HG02642 (cell line): ENCODE data around the gene SPIB.

Experiments
- ATAC-seq: cut with Tn5 transposase; IDR thresholded peaks from one replicate; pipeline ENCODE4 v1.9.1; 2021; ENCODE audit warnings: mild to moderate bottlenecking; ENCODE audit not compliant: unreplicated experiment, poor library complexity

SPIB gene

DNA sequence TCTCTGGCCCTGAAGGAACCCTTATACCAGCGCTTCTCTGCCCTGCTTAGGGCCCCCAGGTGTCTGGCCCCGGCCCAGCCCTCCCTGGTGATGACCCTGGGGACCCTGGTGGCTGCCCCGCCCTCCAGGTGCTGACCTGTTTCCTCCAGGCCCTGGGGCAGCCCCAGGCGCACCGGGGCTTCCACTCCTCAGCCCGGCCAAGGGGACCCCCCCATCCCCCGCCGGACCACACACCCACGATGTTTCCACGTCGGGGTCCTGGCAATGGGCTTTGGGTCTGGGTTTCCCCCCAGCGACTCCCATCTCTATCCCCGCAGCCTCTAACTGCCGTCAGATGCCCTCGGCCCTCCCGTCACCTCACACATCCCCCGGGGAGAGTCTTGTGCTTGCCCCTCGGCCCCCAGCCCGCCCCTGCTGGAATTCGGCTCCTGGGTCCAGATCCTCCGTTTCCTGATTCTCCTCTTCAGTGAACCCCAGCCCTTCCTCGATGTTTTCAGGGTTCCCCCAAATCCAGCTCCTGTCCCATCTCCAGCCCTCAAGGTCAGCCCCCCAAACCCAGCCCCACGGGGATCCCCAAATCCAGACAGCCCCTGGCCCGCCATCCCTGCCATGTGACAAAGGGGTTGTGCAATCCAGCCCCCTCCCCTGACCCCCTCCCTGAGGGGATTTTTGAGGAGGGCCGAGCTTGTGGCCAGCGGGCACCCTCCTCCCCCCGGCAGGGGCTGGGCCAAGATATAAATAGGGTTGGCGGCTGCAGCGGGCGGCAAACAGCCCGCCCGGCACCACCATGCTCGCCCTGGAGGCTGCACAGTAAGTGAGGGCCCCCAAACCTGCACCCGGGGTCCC is at the start of gene SPIB:
Gene SPIB, plus strand, starts transcription at position 763 of the 846 bp plus-strand sequence. Its CDS starts 25 bp downstream, at position 788.
- no peak for ATAC-seq

DNA sequence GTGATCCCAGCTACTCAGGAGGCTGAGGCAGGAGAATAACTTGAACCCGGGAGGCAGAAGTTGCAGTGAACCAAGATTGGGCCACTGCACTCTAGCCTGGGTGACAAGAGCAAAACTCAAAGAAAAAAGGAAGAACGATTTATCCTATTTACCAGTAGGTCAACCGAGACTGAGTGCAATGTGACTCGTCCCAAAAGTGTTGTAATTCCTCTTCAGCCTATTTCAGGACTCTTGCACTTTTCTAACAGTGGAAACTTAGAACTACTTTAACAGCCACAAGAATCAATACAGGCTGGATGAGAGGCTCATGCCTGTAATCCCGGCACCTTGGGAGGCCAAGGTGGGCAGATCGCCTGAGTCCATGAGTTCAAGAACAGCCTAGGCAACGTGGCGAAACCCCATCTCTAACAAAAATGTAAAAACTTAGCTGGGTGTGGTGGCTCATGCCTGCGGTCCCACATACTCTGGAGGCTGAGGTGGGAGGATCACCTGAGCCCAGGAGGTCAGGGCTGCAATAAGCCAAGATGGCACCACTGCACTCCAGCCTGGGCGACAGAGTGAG is 46.7 kb upstream of the SPIB start:
- ATAC-seq = no peak

DNA sequence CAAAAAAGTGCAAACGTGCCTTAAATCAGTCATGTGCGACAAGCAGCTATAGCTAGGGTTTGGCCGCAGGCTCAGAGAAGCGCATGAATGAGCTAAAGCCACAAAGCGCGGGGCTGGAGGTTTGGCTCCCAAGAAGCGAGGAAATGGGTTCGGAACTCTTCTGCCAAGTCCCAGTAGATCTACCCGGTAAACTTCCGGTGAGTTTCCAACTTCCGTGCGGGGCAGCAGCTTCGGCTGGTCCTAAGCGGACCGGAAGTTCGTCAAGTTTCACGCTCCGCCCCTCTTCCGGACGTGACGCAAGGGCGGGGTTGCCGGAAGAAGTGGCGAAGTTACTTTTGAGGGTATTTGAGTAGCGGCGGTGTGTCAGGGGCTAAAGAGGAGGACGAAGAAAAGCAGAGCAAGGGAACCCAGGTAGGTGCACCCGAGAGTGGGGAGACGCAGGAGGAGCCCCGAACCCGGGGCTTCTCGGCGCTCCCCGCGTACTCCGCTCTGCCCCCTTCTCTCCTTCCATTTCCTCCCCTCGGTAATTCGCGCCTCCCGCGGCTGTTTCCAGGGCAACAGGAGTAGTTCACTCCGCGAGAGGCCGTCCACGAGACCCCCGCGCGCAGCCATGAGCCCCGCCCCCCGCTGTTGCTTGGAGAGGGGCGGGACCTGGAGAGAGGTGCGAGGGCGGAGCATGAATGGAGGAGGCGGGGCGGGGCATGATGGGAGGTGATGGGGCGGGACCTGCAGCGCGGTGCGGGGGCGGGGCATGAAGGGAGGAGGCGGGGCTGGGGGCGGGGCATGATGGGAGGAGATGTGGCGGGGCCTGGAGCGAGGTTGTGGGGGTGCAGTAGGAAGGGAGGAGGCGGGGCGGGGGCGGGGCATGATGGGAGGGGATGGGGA is 42.3 kb upstream of the SPIB start, which contains the start of gene NR1H2:
Gene NR1H2, plus strand, starts transcription at position 292 of the 885 bp plus-strand sequence. CDS start 1,149 bp downstream, outside the sequence.
- peak; percentile 85 for ATAC-seq

DNA sequence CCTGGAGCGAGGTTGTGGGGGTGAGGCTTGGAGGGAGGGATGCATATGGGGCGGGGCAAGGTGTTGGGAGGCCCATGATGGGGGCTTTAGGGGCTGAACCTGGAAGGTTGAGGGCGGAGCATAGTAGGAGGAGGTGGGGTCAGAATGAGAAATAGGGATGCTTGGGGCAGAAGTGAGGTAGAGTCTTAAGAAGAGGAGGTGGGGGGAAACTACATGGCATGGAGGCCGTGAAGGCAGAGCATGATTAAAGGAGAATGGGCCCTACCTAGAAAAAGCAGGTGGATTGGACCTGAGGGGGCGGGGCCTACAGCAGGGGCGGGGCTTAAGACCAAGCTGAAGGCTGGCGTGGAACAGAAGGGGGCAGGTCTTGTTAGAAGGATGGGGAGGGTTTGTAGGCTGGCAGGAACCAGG is 41.7 kb upstream of the SPIB start:
- peak; percentile 8 for ATAC-seq

- ATAC-seq = no peak
These were observed 41.2 kb upstream of the SPIB start for GRCh38 chr19:50377517-50377916.

DNA sequence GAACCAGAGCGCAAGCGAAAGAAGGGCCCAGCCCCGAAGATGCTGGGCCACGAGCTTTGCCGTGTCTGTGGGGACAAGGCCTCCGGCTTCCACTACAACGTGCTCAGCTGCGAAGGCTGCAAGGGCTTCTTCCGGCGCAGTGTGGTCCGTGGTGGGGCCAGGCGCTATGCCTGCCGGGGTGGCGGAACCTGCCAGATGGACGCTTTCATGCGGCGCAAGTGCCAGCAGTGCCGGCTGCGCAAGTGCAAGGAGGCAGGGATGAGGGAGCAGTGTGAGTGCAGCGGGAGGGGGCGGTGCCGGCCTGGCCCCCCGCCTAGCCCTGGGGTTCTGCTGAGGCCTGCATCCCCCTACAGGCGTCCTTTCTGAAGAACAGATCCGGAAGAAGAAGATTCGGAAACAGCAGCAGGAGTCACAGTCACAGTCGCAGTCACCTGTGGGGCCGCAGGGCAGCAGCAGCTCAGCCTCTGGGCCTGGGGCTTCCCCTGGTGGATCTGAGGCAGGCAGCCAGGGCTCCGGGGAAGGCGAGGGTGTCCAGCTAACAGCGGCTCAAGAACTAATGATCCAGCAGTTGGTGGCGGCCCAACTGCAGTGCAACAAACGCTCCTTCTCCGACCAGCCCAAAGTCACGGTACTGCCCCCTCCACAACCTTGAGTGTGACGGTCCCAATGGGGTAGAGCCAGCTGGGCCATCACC is 40.4 kb upstream of the SPIB start:
- no peak for ATAC-seq

DNA sequence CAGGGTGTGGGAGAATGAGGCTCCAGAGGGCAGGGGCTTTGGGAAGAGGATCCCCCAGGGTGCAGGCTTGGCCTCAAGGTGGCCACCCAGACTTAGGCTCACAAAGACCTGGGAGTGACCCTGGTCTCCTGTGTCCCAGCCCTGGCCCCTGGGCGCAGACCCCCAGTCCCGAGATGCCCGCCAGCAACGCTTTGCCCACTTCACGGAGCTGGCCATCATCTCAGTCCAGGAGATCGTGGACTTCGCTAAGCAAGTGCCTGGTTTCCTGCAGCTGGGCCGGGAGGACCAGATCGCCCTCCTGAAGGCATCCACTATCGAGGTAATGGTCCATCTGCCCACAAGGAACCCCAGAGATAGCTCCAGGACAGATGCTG is 39.9 kb upstream of the SPIB start:
- no peak for ATAC-seq

- ATAC-seq = no peak
These were observed 39.1 kb upstream of the SPIB start for GRCh38 chr19:50379602-50380001.

GRCh38 chr19:50380137-50380536 is 38.6 kb upstream of the SPIB start:
- no peak for ATAC-seq

GRCh38 chr19:50380751-50381151 is 38.0 kb upstream of the SPIB start:
- ATAC-seq = no peak

DNA sequence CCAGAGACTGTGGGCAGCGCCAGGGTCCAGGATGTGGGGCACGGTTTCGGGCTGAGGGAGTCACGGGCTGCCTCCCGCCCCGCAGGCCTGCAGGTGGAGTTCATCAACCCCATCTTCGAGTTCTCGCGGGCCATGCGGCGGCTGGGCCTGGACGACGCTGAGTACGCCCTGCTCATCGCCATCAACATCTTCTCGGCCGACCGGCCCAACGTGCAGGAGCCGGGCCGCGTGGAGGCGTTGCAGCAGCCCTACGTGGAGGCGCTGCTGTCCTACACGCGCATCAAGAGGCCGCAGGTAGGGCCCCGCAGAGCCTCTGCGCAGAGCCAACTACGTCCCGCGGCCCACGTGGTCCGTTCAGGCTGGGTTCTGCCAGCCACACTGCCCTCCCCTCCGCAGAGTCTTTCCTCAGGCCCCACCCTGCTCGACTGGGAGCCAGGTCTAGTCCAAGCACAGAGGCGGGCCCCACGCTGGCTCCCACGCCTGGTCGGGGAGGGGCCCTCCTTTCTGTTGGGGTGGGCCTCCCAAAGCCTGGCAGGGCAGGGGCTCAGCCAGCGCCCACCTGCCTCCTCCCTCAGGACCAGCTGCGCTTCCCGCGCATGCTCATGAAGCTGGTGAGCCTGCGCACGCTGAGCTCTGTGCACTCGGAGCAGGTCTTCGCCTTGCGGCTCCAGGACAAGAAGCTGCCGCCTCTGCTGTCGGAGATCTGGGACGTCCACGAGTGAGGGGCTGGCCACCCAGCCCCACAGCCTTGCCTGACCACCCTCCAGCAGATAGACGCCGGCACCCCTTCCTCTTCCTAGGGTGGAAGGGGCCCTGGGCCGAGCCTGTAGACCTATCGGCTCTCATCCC is 36.6 kb upstream of the SPIB start:
- ATAC-seq = no peak

- no peak for ATAC-seq
These were observed 35.5 kb upstream of the SPIB start for GRCh38 chr19:50383001-50383851.

GRCh38 chr19:50383852-50384684 is 34.7 kb upstream of the SPIB start, which contains the start of gene POLD1:
Gene POLD1, plus strand, starts transcription at chr19:50384347. Its CDS starts 14,505 bp downstream, at chr19:50398852.
- ATAC-seq = peak; percentile 82

GRCh38 chr19:50384685-50385535 is 33.8 kb upstream of the SPIB start:
- ATAC-seq = no peak

DNA sequence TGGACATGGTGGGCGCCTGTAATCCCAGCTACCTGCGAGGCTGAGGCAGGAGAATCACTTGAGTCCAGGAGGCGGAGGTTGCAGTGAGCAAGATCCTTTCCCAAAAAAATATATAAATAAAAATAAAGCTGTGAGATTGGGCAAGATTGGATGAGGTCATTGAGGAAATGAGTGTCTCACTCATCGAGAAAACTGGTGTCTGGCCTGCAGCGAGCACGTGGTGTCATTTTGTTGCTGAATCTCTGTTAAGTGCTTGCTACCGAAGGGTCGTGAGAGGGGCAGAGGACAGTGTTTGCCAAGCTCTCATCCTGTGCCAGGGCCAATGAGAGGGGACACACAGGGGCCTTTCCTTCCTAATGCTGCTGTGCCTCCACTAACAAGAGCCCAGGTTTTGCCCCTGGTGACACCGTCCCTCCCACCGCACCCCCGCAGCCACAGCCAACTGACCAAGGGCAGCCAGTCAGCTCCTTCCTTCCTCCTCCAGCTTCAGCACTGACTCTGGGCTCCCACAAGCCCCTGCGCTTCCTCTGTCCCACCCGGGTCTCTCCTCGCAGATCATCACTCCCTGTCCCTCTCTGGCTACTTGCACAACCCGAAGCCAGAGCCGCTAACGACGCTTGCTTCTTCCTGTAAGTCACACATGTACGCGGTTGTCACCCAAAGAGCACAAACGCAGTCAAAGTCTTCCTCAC is 31.4 kb upstream of the SPIB start:
- no peak for ATAC-seq

DNA sequence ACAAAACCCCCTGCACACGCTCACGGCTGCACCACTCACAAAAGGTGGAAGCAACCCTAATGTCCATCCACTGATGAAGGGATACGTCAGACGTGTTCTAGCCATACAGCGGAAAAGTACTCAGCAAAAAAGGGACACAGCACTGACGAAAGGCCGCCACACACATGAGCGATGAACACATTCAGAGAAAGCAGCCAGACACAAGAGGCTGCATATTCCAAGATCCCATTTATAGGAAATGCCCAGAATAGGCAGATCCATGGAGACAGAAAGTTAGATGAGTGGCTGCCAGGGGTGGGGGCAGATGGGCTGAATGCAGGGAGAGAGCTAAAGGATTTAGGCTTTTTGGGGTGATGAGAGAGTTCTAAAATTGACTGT is 30.9 kb upstream of the SPIB start:
- no peak for ATAC-seq
